ENCODE results near the gene AFAP1L2.

- TF ChIP-seq CTCF (IDR thresholded peaks at IDR 0.05) (no peak), POLR2A (IDR thresholded peaks at IDR 0.05) (no peak)
Measured at GRCh38 chr10:114359041-114359952, 45.0 kb downstream of the AFAP1L2 start.

Measured in Peyer's patch (tissue), 4 donors.